Panc1 (cell line): Measurements from ENCODE around the gene NPTX1. TPM values are rescaled to one million over a fixed set of nuclear protein-coding genes. Genes with fewer than 3 reads are reported as not detected.

Source experiments
- ATAC-seq: fragments of 200-7000 bp; cut with Tn5 transposase; 2 replicates; pipeline ENCODE4 v1.9.1; 2020; ENCODE audit warnings: mild to moderate bottlenecking, moderate library complexity
- BruUV-seq: library from RNA; stranded (reverse); fragments of 400-500 nt; replicated peaks from 2 replicates; lab custom pipeline; 2021; lab: Mats Ljungman, UMichigan
- CTCF ChIA-PET: fragments of 300-600 bp; sonication (Branson Sonifier 250); formaldehyde crosslinking; loops from one replicate; lab custom pipeline; 2022; ENCODE audit warnings: antibody characterized with exemption; lab: Charles Lee
- POLR2A ChIA-PET: fragments of 300-600 bp; sonication (Branson Sonifier 250); formaldehyde crosslinking; loops from one replicate; lab custom pipeline; 2022; ENCODE audit warnings: antibody characterized with exemption; lab: Charles Lee
- DNase-seq: peaks from one replicate; pipeline ENCODE4 v3.0.0-alpha.2; 2010; ENCODE audit warnings: low read depth, low spot score
- H3K27ac ChIP-seq: 2 replicates; pipeline ENCODE4 v1.5.1; 2011; ENCODE audit warnings: mild to moderate bottlenecking, low read length, inconsistent platforms
- H3K27me3 ChIP-seq: fragments of 200-500 bp; sonication (Bioruptor generic); 2 replicates; pipeline ENCODE4 v1.6.0; 2014; ENCODE audit warnings: low read length, inconsistent platforms; ENCODE audit not compliant: control insufficient read depth, insufficient read depth
- H3K36me3 ChIP-seq: fragments of 200-500 bp; sonication (Bioruptor generic); 2 replicates; pipeline ENCODE4 v1.5.1; 2014; ENCODE audit warnings: inconsistent platforms, mild to moderate bottlenecking, low read length, moderate library complexity; ENCODE audit not compliant: control insufficient read depth, insufficient read depth
- H3K4me1 ChIP-seq: 2 replicates; pipeline ENCODE4 v1.5.1; 2011; ENCODE audit warnings: inconsistent platforms, mild to moderate bottlenecking, low read length, moderate library complexity; ENCODE audit not compliant: control insufficient read depth, insufficient read depth
- H3K4me3 ChIP-seq, 2 experiments: 2 replicates each; pipeline ENCODE4 v1.5.1; 2011 to 2012; ENCODE audit warnings: low read depth in 2 of 2, low read length in 2 of 2, mild to moderate bottlenecking in 2 of 2, inconsistent platforms in 1 of 2, moderate library complexity in 1 of 2
- H3K9me3 ChIP-seq: fragments of 200-500 bp; sonication (Bioruptor generic); 2 replicates; pipeline ENCODE4 v1.5.1; 2014; ENCODE audit warnings: low read depth, mild to moderate bottlenecking, inconsistent platforms, low read length, moderate library complexity; ENCODE audit not compliant: control insufficient read depth, insufficient read depth
- POLR2AphosphoS5 ChIP-seq: IDR thresholded peaks from 2 replicates; pipeline ENCODE4 v1.6.1; 2012; ENCODE audit warnings: mild to moderate bottlenecking, low read depth, low read length, moderate library complexity
- REST ChIP-seq, 2 experiments: IDR thresholded peaks; 2 replicates each; pipeline ENCODE4 v1.6.1; 2011 to 2012; ENCODE audit warnings: low read depth in 2 of 2, control low read depth in 1 of 2, low read length in 1 of 2, mild to moderate bottlenecking in 1 of 2, moderate library complexity in 1 of 2; ENCODE audit not compliant: insufficient read depth in 1 of 2
- SIN3A ChIP-seq: IDR thresholded peaks from 2 replicates; pipeline ENCODE4 v1.6.1; 2012; ENCODE audit warnings: low read depth, mild to moderate bottlenecking, low read length, moderate library complexity, borderline replicate concordance; ENCODE audit not compliant: insufficient read depth
- TCF7L2 ChIP-seq: IDR thresholded peaks from 2 replicates; pipeline ENCODE4 v1.6.1; 2011; ENCODE audit warnings: mild to moderate bottlenecking, low read depth, low read length, inconsistent platforms
- in situ Hi-C: cut with HindIII; loops from 2 replicates; pipeline ENCODE4 v1.10.0; 2016; ENCODE audit warnings: low sequenced_read_pairs, low pct_unique_long_range_greater_than_20kb
- intact Hi-C: fragments of 100-400 bp; cut with micrococcal nuclease; formaldehyde crosslinking; loops from one replicate; pipeline ENCODE4 v1.10.0; 2022; ENCODE audit not compliant: unreplicated experiment
- total RNA-seq: library from RNA; stranded (reverse); gene quantifications from one replicate; pipeline ENCODE4 v1.2.1, GENCODE V29; 2021; ENCODE audit not compliant: unreplicated experiment
- TF ChIP-seq, protein P1 (sequence below): fragments of 450-650 bp; IDR thresholded peaks from 2 replicates; pipeline ENCODE4 v1.5.1; 2017; ENCODE audit warnings: mild to moderate bottlenecking

The NPTX1 gene
- total RNA-seq, 1 experiment from 2014 or later: 1.1 TPM

DNA sequence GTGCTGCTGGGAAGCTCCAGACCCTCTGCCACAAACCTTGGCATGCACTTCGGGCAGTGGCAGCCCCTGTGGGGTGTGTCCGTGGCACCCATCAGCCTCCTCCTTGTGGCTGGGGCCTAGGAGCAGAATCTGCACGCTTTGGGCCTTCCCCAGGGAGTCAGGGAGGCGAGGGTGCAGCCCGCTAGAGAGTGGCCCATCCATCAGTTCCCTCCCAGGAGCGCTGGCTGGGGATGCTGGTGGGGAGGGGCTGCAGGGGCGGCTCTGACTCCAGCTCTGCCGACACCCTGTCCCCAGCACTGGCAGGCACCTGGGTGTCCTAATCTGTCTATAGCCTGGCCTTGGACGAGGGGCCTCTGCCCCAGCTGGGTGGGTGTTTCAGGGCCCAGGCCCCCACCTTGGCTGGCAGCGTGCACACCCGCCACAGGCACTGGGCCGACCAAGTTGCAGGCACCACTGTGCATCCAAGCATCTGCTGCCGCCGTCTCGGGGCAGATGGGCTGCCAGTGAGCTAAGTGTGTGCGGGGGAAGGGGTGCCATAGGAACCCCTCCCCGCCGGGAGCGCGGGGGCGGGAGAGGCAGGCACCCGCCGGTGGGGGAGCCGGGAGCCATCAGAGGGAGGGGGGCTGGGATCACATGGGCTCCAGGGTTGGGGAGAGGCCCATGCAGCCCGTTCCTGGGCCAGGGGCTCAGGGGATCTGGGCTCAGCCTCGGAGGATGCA is 31.2 kb downstream of the NPTX1 start:
- in situ Hi-C loops (no loop called here), intact Hi-C loops (no loop called here)
- POLR2A ChIA-PET: interaction anchor here (1.2 kb wide), 1 partner anchor 10 kb away, joined by 4 read pairs; no protein-coding TSS in a partner anchor
- no peaks in the 10 kb centered on the region for H3K36me3 ChIP-seq
- DNase-seq (no peak), ATAC-seq (peak; percentile 13; the same call in 1 of the 2 replicates)
- CTCF ChIA-PET: no interaction called here
- no peaks in the 10 kb centered on the region for H3K27me3 ChIP-seq
- no TSS peak for BruUV-seq
- H3K9me3 ChIP-seq: no peaks in the 10 kb centered on the region
- no peaks in the 10 kb centered on the region for H3K4me1 ChIP-seq
- no peak overlapping the region for H3K27ac ChIP-seq
- H3K4me3 ChIP-seq: no peak overlapping the region
- TF ChIP-seq TCF7L2 (no peak), POLR2AphosphoS5 (no peak), SIN3A (no peak), REST (IDR thresholded peaks at IDR 0.05; ENCODE audit: insufficient read depth in 1 of 2, low read depth in 2 of 2, low read length in 1 of 2) (no peak)
- TF ChIP-seq, protein P1, sequence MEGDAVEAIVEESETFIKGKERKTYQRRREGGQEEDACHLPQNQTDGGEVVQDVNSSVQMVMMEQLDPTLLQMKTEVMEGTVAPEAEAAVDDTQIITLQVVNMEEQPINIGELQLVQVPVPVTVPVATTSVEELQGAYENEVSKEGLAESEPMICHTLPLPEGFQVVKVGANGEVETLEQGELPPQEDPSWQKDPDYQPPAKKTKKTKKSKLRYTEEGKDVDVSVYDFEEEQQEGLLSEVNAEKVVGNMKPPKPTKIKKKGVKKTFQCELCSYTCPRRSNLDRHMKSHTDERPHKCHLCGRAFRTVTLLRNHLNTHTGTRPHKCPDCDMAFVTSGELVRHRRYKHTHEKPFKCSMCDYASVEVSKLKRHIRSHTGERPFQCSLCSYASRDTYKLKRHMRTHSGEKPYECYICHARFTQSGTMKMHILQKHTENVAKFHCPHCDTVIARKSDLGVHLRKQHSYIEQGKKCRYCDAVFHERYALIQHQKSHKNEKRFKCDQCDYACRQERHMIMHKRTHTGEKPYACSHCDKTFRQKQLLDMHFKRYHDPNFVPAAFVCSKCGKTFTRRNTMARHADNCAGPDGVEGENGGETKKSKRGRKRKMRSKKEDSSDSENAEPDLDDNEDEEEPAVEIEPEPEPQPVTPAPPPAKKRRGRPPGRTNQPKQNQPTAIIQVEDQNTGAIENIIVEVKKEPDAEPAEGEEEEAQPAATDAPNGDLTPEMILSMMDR: no peak

GRCh38 chr17:80444644-80444979 is 31.8 kb downstream of the NPTX1 start:
- POLR2A ChIA-PET: no interaction called here
- BruUV-seq: no TSS peak

More at GRCh38 chr17:80444644-80444979, 31.8 kb downstream of the NPTX1 start:
- Histone ChIP-seq H3K27ac (no peak overlapping the region), H3K27me3 (no peaks in the 10 kb centered on the region), H3K4me1 (no peaks in the 10 kb centered on the region), H3K4me3 (no peak overlapping the region), H3K36me3 (no peaks in the 10 kb centered on the region), H3K9me3 (no peaks in the 10 kb centered on the region)
- CTCF ChIA-PET: no interaction called here
- ATAC-seq (no peak), DNase-seq (no peak)
- in situ Hi-C loops: no loop called here
- no peak for TF ChIP-seq REST (IDR thresholded peaks at IDR 0.05; ENCODE audit: insufficient read depth in 1 of 2, low read depth in 2 of 2, low read length in 1 of 2)
- no peak for TF ChIP-seq TCF7L2
- no peak for TF ChIP-seq POLR2AphosphoS5
- TF ChIP-seq SIN3A: no peak
- TF ChIP-seq, protein P1: no peak
- intact Hi-C loops: no loop called here
